ENCODE data around the gene DCDC2B. TPM values are rescaled to one million over a fixed set of nuclear protein-coding genes. Genes with fewer than 3 reads are reported as not detected.

The DCDC2B gene
- total and polyA plus RNA-seq, 9 of the 15 experiments (the other 6 are each of a cell fraction or from before 2014, with no cell fraction given): not detected

DNA sequence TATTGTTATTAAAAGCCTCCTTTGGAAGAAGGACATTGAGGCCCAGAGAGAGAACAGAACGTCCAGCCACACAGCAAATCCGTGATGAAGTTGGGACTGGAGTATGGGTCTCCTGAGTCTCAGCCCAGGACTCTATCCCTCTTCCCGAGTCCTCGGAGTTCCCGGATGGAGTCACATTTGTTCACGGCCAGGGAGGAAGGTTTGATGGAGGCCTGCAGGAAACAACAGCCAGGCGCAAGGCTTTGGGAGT is 29.8 kb upstream of the DCDC2B start (continued):
- peak; percentile 12; the same call in 1 of the 2 replicates for TF ChIP-seq PPARD (CRISPR knock-in tag; IDR thresholded peaks at IDR 0.05)
- TF ChIP-seq, protein P1, sequence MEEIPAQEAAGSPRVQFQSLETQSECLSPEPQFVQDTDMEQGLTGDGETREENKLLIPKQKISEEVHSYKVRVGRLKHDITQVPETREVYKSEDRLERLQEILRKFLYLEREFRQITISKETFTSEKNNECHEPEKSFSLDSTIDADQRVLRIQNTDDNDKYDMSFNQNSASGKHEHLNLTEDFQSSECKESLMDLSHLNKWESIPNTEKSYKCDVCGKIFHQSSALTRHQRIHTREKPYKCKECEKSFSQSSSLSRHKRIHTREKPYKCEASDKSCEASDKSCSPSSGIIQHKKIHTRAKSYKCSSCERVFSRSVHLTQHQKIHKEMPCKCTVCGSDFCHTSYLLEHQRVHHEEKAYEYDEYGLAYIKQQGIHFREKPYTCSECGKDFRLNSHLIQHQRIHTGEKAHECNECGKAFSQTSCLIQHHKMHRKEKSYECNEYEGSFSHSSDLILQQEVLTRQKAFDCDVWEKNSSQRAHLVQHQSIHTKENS (CRISPR knock-in tag; IDR thresholded peaks at IDR 0.05): no peak
- TF ChIP-seq, protein P2, sequence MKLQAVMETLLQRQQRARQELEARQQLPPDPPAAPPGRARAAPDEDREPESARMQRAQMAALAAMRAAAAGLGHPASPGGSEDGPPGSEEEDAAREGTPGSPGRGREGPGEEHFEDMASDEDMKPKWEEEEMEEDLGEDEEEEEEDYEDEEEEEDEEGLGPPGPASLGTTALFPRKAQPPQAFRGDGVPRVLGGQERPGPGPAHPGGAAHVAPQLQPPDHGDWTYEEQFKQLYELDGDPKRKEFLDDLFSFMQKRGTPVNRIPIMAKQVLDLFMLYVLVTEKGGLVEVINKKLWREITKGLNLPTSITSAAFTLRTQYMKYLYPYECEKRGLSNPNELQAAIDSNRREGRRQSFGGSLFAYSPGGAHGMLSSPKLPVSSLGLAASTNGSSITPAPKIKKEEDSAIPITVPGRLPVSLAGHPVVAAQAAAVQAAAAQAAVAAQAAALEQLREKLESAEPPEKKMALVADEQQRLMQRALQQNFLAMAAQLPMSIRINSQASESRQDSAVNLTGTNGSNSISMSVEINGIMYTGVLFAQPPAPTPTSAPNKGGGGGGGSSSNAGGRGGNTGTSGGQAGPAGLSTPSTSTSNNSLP (IDR thresholded peaks at IDR 0.05; ENCODE audit: borderline replicate concordance, low read depth, low read length): no peak
- TF ChIP-seq NCOA4 (IDR thresholded peaks at IDR 0.05; ENCODE audit: partially characterized antibody): no peak
- TF ChIP-seq POLR2A (conservative IDR thresholded peaks at IDR 0.05): no peak
- TF ChIP-seq HNRNPUL1 (IDR thresholded peaks at IDR 0.05; ENCODE audit: low read length): no peak
- TF ChIP-seq CBFB (CRISPR knock-in tag; IDR thresholded peaks at IDR 0.05): no peak
- TF ChIP-seq ZNF780A (CRISPR knock-in tag; IDR thresholded peaks at IDR 0.05): no peak
- TF ChIP-seq SPI1 (IDR thresholded peaks at IDR 0.05; ENCODE audit: borderline replicate concordance, low read depth, low read length): no peak
- TF ChIP-seq, protein P3, sequence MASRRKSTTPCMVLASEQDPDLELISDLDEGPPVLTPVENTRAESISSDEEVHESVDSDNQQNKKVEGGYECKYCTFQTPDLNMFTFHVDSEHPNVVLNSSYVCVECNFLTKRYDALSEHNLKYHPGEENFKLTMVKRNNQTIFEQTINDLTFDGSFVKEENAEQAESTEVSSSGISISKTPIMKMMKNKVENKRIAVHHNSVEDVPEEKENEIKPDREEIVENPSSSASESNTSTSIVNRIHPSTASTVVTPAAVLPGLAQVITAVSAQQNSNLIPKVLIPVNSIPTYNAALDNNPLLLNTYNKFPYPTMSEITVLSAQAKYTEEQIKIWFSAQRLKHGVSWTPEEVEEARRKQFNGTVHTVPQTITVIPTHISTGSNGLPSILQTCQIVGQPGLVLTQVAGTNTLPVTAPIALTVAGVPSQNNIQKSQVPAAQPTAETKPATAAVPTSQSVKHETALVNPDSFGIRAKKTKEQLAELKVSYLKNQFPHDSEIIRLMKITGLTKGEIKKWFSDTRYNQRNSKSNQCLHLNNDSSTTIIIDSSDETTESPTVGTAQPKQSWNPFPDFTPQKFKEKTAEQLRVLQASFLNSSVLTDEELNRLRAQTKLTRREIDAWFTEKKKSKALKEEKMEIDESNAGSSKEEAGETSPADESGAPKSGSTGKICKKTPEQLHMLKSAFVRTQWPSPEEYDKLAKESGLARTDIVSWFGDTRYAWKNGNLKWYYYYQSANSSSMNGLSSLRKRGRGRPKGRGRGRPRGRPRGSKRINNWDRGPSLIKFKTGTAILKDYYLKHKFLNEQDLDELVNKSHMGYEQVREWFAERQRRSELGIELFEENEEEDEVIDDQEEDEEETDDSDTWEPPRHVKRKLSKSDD (conservative IDR thresholded peaks at IDR 0.05; ENCODE audit: low read length): no peak
- TF ChIP-seq MAZ (CRISPR knock-in tag; conservative IDR thresholded peaks at IDR 0.05 in 1 of 2, IDR thresholded peaks at IDR 0.05 in 1 of 2): no peak
- no peak for TF ChIP-seq ZNF121 (CRISPR knock-in tag; conservative IDR thresholded peaks at IDR 0.05)
- no peak for TF ChIP-seq CREM (IDR thresholded peaks at IDR 0.05; ENCODE audit: low read depth)
- TF ChIP-seq FOXA3 (CRISPR knock-in tag; conservative IDR thresholded peaks at IDR 0.05 in 1 of 2, IDR thresholded peaks at IDR 0.05 in 1 of 2): 0 out of 4 replicates have a peak, but pooled peaks of 1 of the 2 experiments have one; percentile 7
- TF ChIP-seq ZBTB1 (CRISPR knock-in tag; IDR thresholded peaks at IDR 0.05; ENCODE audit: borderline replicate concordance, low read depth): no peak
- TF ChIP-seq TRIM24 (IDR thresholded peaks at IDR 0.05): no peak
- TF ChIP-seq, protein P4, sequence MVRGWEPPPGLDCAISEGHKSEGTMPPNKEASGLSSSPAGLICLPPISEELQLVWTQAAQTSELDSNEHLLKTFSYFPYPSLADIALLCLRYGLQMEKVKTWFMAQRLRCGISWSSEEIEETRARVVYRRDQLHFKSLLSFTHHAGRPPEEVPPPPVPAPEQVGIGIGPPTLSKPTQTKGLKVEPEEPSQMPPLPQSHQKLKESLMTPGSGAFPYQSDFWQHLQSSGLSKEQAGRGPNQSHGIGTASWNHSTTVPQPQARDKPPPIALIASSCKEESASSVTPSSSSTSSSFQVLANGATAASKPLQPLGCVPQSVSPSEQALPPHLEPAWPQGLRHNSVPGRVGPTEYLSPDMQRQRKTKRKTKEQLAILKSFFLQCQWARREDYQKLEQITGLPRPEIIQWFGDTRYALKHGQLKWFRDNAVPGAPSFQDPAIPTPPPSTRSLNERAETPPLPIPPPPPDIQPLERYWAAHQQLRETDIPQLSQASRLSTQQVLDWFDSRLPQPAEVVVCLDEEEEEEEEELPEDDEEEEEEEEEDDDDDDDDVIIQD (CRISPR knock-in tag; IDR thresholded peaks at IDR 0.05): 0 out of 2 replicates have a peak, but pooled peaks have one; percentile 83

All from K562 (cell line).